Panc1 (cell line): ENCODE data around the gene SPINDOC. TPM values are rescaled to one million over a fixed set of nuclear protein-coding genes. Genes with fewer than 3 reads are reported as not detected.

Experiments used
- ATAC-seq: fragments of 200-7000 bp; cut with Tn5 transposase; 2 replicates; pipeline ENCODE4 v1.9.1; 2020; ENCODE audit warnings: mild to moderate bottlenecking, moderate library complexity
- BruUV-seq: library from RNA; stranded (reverse); fragments of 400-500 nt; replicated peaks from 2 replicates; lab custom pipeline; 2021; lab: Mats Ljungman, UMichigan
- CTCF ChIA-PET: fragments of 300-600 bp; sonication (Branson Sonifier 250); formaldehyde crosslinking; loops from one replicate; lab custom pipeline; 2022; ENCODE audit warnings: antibody characterized with exemption; lab: Charles Lee
- POLR2A ChIA-PET: fragments of 300-600 bp; sonication (Branson Sonifier 250); formaldehyde crosslinking; loops from one replicate; lab custom pipeline; 2022; ENCODE audit warnings: antibody characterized with exemption; lab: Charles Lee
- DNase-seq: peaks from one replicate; pipeline ENCODE4 v3.0.0-alpha.2; 2010; ENCODE audit warnings: low read depth, low spot score
- H3K27ac ChIP-seq: 2 replicates; pipeline ENCODE4 v1.5.1; 2011; ENCODE audit warnings: mild to moderate bottlenecking, low read length, inconsistent platforms
- H3K27me3 ChIP-seq: fragments of 200-500 bp; sonication (Bioruptor generic); 2 replicates; pipeline ENCODE4 v1.6.0; 2014; ENCODE audit warnings: low read length, inconsistent platforms; ENCODE audit not compliant: control insufficient read depth, insufficient read depth
- H3K36me3 ChIP-seq: fragments of 200-500 bp; sonication (Bioruptor generic); 2 replicates; pipeline ENCODE4 v1.5.1; 2014; ENCODE audit warnings: inconsistent platforms, mild to moderate bottlenecking, low read length, moderate library complexity; ENCODE audit not compliant: control insufficient read depth, insufficient read depth
- H3K4me1 ChIP-seq: 2 replicates; pipeline ENCODE4 v1.5.1; 2011; ENCODE audit warnings: inconsistent platforms, mild to moderate bottlenecking, low read length, moderate library complexity; ENCODE audit not compliant: control insufficient read depth, insufficient read depth
- H3K4me3 ChIP-seq, 2 experiments: 2 replicates each; pipeline ENCODE4 v1.5.1; 2011 to 2012; ENCODE audit warnings: low read depth in 2 of 2, low read length in 2 of 2, mild to moderate bottlenecking in 2 of 2, inconsistent platforms in 1 of 2, moderate library complexity in 1 of 2
- H3K9me3 ChIP-seq: fragments of 200-500 bp; sonication (Bioruptor generic); 2 replicates; pipeline ENCODE4 v1.5.1; 2014; ENCODE audit warnings: low read depth, mild to moderate bottlenecking, inconsistent platforms, low read length, moderate library complexity; ENCODE audit not compliant: control insufficient read depth, insufficient read depth
- CTCF ChIP-seq: fragments of 450-650 bp; IDR thresholded peaks from 2 replicates; pipeline ENCODE4 v1.5.1; 2017; ENCODE audit warnings: mild to moderate bottlenecking
- POLR2AphosphoS5 ChIP-seq: IDR thresholded peaks from 2 replicates; pipeline ENCODE4 v1.6.1; 2012; ENCODE audit warnings: mild to moderate bottlenecking, low read depth, low read length, moderate library complexity
- REST ChIP-seq, 2 experiments: IDR thresholded peaks; 2 replicates each; pipeline ENCODE4 v1.6.1; 2011 to 2012; ENCODE audit warnings: low read depth in 2 of 2, control low read depth in 1 of 2, low read length in 1 of 2, mild to moderate bottlenecking in 1 of 2, moderate library complexity in 1 of 2; ENCODE audit not compliant: insufficient read depth in 1 of 2
- SIN3A ChIP-seq: IDR thresholded peaks from 2 replicates; pipeline ENCODE4 v1.6.1; 2012; ENCODE audit warnings: low read depth, mild to moderate bottlenecking, low read length, moderate library complexity, borderline replicate concordance; ENCODE audit not compliant: insufficient read depth
- TCF7L2 ChIP-seq: IDR thresholded peaks from 2 replicates; pipeline ENCODE4 v1.6.1; 2011; ENCODE audit warnings: mild to moderate bottlenecking, low read depth, low read length, inconsistent platforms
- in situ Hi-C: cut with HindIII; loops from 2 replicates; pipeline ENCODE4 v1.10.0; 2016; ENCODE audit warnings: low sequenced_read_pairs, low pct_unique_long_range_greater_than_20kb
- intact Hi-C: fragments of 100-400 bp; cut with micrococcal nuclease; formaldehyde crosslinking; loops from one replicate; pipeline ENCODE4 v1.10.0; 2022; ENCODE audit not compliant: unreplicated experiment
- total RNA-seq: library from RNA; stranded (reverse); gene quantifications from one replicate; pipeline ENCODE4 v1.2.1, GENCODE V29; 2021; ENCODE audit not compliant: unreplicated experiment

Gene SPINDOC
- total RNA-seq, 1 experiment from 2014 or later = 59.1 TPM

- no peak for TF ChIP-seq SIN3A
- no peak for TF ChIP-seq REST (IDR thresholded peaks at IDR 0.05; ENCODE audit: insufficient read depth in 1 of 2, low read depth in 2 of 2, low read length in 1 of 2)
- no peak for TF ChIP-seq CTCF
- no peak for TF ChIP-seq TCF7L2
- no peak for TF ChIP-seq POLR2AphosphoS5
- no peak for ATAC-seq
- no peak for DNase-seq
- H3K27ac ChIP-seq = no peak overlapping the region
- no peaks in the 10 kb centered on the region for H3K9me3 ChIP-seq
- no peaks in the 10 kb centered on the region for H3K27me3 ChIP-seq
- CTCF ChIA-PET = no interaction called here
- no peaks in the 10 kb centered on the region for H3K36me3 ChIP-seq
- in situ Hi-C loops = no loop called here
- intact Hi-C loops = no loop called here
- no TSS peak for BruUV-seq
- peaks cover 1% of the 10 kb centered on the region; the same call in 1 of the 2 replicates for H3K4me1 ChIP-seq
- POLR2A ChIA-PET = no interaction called here
- no peak overlapping the region for H3K4me3 ChIP-seq
These were observed 38.1 kb upstream of the SPINDOC start for GRCh38 chr11:63775191-63775590.

DNA sequence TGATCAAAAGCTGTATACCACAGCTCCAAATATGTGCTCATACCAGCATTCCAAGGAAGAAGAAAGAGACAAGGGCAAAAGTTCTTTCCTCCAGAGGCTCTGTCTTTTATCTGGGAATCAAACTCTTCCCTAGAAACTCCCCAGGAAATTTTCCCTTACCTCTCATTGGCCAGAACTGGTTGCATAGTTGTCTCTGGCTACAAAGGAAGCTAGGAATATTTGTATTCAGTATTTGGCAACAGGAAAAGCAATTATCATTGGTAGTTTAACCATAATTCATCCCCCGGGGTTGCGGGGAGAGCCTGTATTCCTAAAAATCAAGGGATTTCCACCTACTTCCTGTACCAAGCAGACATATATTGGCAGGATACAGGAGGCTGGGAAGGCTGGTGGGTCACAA, 34.2 kb upstream of the SPINDOC start:
- no peak for TF ChIP-seq SIN3A
- TF ChIP-seq CTCF = no peak
- TF ChIP-seq REST (IDR thresholded peaks at IDR 0.05; ENCODE audit: insufficient read depth in 1 of 2, low read depth in 2 of 2, low read length in 1 of 2) = no peak
- TF ChIP-seq POLR2AphosphoS5 = no peak
- TF ChIP-seq TCF7L2 = no peak
- Histone ChIP-seq H3K27me3 (no peaks in the 10 kb centered on the region), H3K27ac (no peak overlapping the region), H3K4me1 (no peaks in the 10 kb centered on the region), H3K4me3 (no peak overlapping the region), H3K36me3 (no peaks in the 10 kb centered on the region), H3K9me3 (no peaks in the 10 kb centered on the region)
- BruUV-seq = no TSS peak
- POLR2A ChIA-PET = no interaction called here
- intact Hi-C loops = no loop called here
- in situ Hi-C loops = no loop called here
- CTCF ChIA-PET = interaction anchor here (0.6 kb wide), 2 partner anchors 138 to 173 kb away, joined by 4 to 6 read pairs; partner anchors contain the start of gene RCOR2
- ATAC-seq = no peak
- DNase-seq = no peak
